HG03460 (cell line): ENCODE measurements around the gene MTRFR.
"Not testable (repeated sequence)": the region's sequence is repeated elsewhere in the genome, so short reads cannot be mapped to it uniquely, and the experiment has no call there.

ENCODE experiments used
- ATAC-seq: cut with Tn5 transposase; IDR thresholded peaks from one replicate; pipeline ENCODE4 v1.9.1; 2021; ENCODE audit not compliant: unreplicated experiment

The MTRFR gene

GRCh38 chr12:123248996-123249741, 15.9 kb downstream of the MTRFR start:
- not testable (repeated sequence) for ATAC-seq

DNA sequence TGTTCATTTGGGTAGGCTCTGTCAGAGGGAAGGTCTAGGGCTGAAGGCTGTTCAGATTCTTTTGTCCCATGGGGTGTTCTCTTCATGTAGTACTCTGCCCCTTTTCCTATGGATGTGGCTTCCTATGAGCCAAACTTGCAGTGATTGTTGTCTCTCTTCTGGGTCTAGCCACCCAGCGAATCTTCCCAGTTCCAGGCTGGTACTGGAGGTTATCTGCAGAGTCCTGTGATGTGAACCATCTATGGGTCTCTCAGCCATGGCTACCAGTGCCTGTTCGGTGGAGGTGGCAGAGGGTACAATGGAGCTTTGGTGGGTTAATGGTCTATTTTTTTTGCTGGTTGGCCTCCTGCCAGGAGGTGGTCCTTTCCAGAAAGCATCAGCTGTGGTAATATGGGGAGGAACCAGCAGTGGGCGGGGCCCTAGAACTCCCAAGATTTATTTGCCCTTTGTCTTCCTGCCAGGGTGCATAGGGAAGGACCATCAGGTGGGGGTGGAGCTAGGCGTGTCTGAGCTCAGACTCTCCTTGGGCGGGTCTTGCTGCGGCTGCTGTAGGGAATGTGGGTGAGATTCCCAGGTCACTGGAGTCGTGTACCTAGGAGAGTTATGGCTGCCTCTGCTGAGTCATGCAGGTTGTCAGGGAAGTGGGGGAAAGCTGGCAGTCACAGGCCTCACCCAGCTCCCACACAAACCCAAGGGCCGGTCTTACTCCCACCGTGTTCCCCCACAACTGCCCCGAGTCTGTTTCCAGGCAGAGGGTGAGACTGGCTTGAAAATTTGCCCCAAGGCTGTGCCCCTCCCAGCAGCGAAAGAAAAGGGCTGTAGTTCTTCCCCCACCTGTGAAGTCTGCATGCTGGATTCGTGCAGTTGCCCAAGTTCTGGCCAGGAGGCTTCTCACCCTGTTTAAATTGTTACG, 17.5 kb downstream of the MTRFR start:
- ATAC-seq = no peak

DNA sequence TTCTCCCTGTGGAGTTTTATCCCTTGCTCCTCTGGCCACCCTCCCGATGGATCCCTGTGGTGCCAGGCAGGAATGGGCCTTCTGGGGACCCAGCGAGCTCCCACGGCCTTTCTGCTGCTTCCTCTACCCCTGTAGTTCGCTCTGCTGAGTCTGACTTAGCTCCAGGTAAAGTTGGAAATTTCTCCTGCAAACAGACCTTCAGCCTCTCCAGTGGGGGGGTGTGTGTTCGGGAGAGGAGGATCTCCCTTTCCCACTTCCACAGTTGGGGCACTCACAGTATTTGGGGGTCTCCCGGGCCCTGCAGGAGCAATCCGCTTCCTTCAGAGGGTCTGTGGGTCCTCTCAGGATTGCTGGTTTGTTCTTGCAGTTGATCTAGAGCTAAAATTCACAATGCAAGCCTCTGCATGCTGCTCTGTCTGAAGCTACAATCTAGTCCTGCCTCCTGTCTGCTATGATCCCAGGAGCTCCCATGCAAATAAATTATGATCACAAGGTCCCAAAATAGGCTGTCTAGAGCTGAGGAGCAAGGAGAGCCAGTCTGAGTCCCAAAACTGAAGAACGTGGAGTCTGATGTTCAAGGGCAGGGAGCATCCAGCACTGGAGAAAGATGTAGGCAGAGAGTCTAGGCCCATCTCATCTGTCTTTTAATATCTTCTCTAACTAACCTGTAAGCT, 18.3 kb downstream of the MTRFR start:
- no peak for ATAC-seq

DNA sequence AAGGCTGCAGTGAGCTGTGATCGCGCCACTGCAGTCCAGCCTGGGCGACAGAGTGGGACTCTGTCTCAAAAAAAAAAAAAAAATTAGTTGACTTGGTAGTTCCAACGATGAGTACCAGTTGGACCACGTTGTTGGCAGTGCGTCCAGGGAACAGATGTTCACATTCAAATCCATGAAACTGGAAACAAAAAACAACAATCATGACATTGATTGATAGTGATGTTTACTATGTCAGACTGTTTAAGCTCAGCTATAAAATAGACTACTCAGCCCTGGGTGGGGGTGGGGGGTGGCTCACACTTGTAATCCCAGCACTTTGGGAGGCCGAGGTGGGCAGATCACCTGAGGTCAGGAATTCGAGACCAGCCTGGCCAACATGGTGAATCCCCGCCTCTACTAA, 19.1 kb downstream of the MTRFR start:
- ATAC-seq = not testable (repeated sequence)

GRCh38 chr12:123253641-123254459, 20.6 kb downstream of the MTRFR start:
- no peak for ATAC-seq

GRCh38 chr12:123254853-123255446, 21.7 kb downstream of the MTRFR start:
- no peak for ATAC-seq

DNA sequence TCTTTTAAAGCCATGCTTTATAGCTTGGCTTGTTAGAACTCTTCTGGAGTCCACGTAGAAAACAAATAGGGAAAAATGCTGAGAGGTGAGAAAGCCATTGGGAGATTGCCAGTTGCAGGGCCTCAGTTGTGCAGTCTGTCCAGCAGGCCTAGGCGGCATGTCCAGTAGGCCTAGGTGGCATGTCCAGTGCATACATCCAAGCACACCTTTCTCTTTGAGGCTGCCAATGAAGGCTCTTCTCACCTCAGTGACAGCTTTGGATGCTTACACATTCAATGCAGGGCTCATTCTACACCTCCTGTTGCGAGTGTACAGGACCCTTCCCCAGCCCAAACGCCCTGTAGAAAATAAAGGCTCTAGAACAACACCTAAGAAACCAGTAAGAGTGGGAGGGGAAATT, 25.4 kb downstream of the MTRFR start:
- no peak for ATAC-seq

- no peak for ATAC-seq
These were observed 26.8 kb downstream of the MTRFR start for GRCh38 chr12:123260081-123260480.

DNA sequence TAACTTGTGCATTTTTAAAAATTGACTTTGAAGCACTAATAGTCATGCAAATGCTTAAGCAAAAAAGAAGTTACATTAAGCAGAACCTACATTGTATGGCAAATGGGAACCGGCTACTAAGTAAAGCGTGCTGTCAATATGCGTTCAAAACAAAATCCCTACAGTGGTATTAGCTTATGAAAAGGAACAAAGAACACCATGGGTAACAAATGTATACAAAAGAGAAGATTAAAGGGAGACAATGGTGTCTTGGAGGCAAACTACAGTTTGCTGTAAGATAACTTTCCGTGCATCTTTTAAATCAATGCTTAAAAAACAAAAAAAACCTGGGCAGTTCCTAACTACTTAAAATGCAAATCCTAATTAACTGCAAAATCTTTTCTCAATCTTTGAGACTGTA, 28.0 kb downstream of the MTRFR start:
- no peak for ATAC-seq

DNA sequence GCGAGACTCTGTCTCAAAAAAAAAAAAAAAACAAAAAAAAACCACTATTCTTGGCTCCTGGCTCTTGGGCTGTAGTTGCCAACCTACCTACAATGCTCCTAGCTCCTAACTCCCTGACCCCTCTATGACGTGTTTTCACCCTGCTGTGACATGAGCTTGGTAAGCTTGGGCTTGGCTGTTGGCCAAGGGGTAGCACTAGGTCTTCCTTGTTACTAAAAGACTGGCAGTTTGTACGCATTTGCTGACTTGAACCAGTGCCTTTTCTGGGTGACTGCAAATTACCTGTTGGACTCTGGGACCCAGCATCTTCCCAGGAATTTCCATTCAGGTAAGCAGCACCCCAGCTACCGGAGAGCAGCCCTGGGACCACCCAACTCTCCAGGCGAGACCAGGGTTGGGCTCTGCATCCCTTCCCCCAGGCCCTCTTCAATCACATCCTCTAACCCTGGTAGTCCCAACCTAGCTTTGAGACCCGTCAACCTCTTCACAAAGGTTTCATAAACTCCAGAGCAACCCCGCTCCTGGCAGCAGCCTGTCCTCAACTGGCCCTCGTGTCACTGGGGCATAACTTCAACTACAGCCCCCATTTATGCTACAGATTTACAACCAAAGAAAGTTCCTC, 30.1 kb downstream of the MTRFR start:
- ATAC-seq = no peak

DNA sequence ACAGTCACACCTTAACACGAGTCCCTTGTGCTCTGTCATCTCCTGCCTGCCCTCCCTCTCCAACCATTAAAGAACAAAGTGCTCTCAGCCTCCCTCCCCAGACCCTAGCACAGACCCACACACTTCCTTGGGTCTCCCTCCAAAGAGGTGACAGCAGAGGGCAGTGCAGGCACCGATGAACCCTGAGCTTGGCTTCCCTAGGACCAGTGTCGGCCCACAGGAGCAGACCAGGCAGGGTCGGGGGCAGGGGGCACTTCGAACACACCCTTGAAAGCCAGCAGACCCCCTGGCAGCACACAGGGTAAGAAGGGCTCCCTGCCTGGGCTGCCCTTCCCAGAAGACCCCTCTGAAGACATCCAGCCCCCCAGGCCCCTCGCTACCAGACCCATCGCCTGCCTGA, 31.4 kb downstream of the MTRFR start:
- ATAC-seq = no peak

GRCh38 chr12:123265851-123266678, 32.8 kb downstream of the MTRFR start:
- no peak for ATAC-seq

DNA sequence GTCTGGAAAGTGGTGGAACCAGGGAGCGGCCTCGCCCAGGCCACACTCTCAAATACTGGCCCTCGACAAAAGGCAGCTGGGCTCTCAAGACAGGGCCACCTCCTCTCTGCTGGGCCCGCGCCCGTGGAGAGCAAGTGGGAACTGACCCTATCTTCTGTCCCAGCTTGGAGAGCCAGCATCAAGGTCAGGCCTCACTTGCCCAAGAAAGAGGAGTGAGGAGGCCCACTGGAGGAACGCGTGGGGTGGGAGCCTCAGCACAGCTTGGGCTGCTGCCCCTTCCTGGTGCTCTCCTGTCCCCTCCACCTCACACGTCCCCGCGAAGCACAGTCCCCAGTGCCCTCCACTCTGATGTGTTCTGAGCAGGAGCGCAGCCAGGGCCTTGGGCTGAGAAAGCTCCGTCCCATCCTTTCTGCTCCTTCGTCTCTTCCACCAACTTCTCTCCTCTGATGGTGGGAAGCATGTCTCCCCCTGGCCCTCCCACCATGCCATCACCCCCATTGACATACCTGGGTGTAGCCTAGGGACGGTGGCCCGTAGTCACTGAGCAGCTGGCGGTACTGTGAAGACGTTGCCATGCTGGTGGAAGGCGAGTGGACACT, 33.5 kb downstream of the MTRFR start:
- ATAC-seq = no peak

- ATAC-seq = no peak
These were observed 34.2 kb downstream of the MTRFR start for GRCh38 chr12:123267335-123267920.

DNA sequence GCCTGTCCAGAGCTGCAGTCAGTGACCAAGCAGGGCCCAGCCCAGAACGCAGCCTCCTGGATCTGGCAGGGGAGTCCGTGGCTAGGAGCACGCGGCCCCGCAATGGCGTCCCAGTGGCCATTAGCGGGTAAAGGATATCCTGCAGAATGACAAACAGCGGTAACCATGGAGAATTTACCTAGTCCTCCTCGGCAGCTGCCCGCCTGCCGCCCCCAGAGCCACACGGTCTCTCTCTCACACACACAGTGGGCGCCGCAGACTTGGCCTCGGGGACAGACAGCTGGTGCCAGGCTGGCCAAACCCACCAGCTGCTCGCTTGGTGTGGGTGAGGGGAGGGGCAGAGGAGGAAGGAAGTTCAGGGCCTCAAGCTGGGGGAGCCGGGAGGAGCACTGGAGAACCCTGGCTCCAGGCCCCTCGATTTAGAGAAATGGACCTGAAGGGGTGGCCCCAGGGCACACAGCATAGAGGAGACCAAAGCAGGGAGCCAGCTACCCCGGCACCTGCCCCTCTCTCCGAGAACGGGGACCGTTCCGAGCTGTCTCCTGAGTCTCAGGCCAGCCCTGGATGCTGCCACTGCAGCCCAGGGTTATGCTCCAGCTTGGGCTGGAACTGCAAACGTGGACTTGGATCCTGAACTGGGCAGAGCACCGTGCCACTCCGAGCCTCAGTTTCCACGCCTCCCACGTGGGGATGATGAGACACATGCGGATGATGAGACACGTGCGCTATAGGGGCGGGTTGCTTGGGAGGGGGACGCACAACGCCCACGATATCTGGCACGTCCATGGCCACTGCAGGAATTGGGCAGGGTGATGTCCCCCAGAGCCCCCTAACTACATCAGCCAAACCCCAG, 35.0 kb downstream of the MTRFR start:
- no peak for ATAC-seq

GRCh38 chr12:123268850-123269249, 35.6 kb downstream of the MTRFR start:
- ATAC-seq = no peak

GRCh38 chr12:123269395-123269892, 36.2 kb downstream of the MTRFR start:
- no peak for ATAC-seq
